ENCODE data around the gene PLXDC1.

PLXDC1 gene

DNA sequence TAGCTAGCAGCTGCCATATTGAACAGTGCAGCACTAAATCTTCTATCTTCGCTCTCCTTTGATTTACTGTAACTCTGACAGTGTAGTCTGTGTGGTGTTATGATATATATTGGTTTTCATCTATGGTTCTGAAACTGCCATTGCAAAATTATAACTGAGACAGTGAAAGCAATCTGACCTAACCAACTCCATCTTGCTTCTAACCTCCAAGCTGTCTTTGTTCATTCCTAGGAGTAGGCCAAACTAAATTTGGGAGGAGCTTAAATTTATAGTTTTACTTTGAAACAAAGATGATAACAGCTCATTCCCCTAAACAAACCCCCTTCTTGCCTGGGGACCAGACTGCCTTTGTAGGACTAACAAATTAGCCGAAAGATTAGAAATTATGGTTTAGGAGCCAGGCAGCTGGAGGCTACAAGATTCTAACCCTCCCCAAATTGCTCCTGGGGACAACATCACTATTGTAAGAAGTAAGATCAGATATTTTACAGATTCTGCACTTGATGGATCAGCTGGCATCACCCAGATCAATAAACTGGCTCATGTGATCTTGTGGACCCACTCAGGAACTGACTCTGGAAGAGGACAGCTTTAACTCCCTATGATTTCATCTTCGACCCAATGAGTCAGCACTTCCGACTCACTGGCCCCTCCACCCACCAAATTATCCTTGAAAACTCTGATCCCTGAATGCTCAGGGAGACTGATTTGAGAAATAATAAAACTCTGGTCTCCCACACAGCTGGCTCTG lies 137.2 kb downstream of the PLXDC1 start:
- Histone ChIP-seq H3K9ac (ENCODE audit: insufficient read length, low read depth) (no peak overlapping the region), H3K27me3 (ENCODE audit: insufficient read depth, insufficient read length) (no peaks in the 10 kb centered on the region), H3K9me3 (ENCODE audit: insufficient read depth, low read length) (no peaks in the 10 kb centered on the region), H3K4me1 (ENCODE audit: insufficient read depth, insufficient read length) (peaks cover 15% of the 10 kb centered on the region), H3K4me3 (ENCODE audit: insufficient read length, low read depth) (no peak overlapping the region), H3K36me3 (ENCODE audit: insufficient read depth, insufficient read length, low read length) (no peaks in the 10 kb centered on the region)
- TF ChIP-seq SUZ12 (IDR thresholded peaks at IDR 0.05; ENCODE audit: extremely low read depth, insufficient read depth, insufficient read length) (no peak), ZNF274 (IDR thresholded peaks at IDR 0.05; ENCODE audit: low read depth, low read length) (no peak), YY1 (IDR thresholded peaks at IDR 0.05; ENCODE audit: insufficient read depth, insufficient read length) (no peak)
- no peak for DNase-seq (ENCODE audit: low read depth, low spot score)

Data from NT2/D1 (cell line).